PC-3 (cell line): Measurements from ENCODE around the gene DDX3X. TPM values are rescaled to one million over a fixed set of nuclear protein-coding genes. Genes with fewer than 3 reads are reported as not detected.
"Not testable (repeated sequence)": the region's sequence is repeated elsewhere in the genome, so short reads cannot be mapped to it uniquely, and the experiment has no call there.

Source experiments
- ATAC-seq: fragments of 200-7000 bp; cut with Tn5 transposase; 2 replicates; pipeline ENCODE4 v1.9.1; 2020; ENCODE audit warnings: mild to moderate bottlenecking, moderate library complexity
- BruUV-seq: library from RNA; stranded (reverse); fragments of 400-500 nt; replicated peaks from 2 replicates; lab custom pipeline; 2021; lab: Mats Ljungman, UMichigan
- CTCF ChIA-PET: fragments of 300-600 bp; sonication (Branson Sonifier 250); formaldehyde crosslinking; loops from one replicate; lab custom pipeline; 2022; ENCODE audit warnings: antibody characterized with exemption; lab: Charles Lee
- POLR2A ChIA-PET: fragments of 300-600 bp; sonication (Branson Sonifier 250); formaldehyde crosslinking; loops from one replicate; lab custom pipeline; 2022; ENCODE audit warnings: antibody characterized with exemption; ENCODE audit not compliant: unreplicated experiment; lab: Charles Lee
- DNase-seq: peaks from one replicate; pipeline ENCODE4 v3.0.0-alpha.2; 2015
- H2AFZ ChIP-seq: fragments of 300-600 bp; sonication (generic); 2 replicates; pipeline ENCODE4 v1.6.0; 2016; ENCODE audit warnings: antibody characterized with exemption, low read length
- H3F3A ChIP-seq: fragments of 300-600 bp; sonication (generic); one replicate; pipeline ENCODE4 v1.6.0; 2017; ENCODE audit warnings: antibody characterized with exemption, low read length, control low read depth, mild to moderate bottlenecking; ENCODE audit not compliant: unreplicated experiment
- H3K27ac ChIP-seq: fragments of 300-600 bp; sonication (generic); 2 replicates; pipeline ENCODE4 v1.5.1; 2016; ENCODE audit warnings: mild to moderate bottlenecking, low read length
- H3K27me3 ChIP-seq: fragments of 300-600 bp; sonication (generic); 2 replicates; pipeline ENCODE4 v1.6.1; 2016; ENCODE audit warnings: low read length, mixed read lengths
- H3K36me3 ChIP-seq: fragments of 300-600 bp; sonication (generic); 2 replicates; pipeline ENCODE4 v1.6.1; 2016; ENCODE audit warnings: low read depth, mixed run types, low read length, mixed read lengths
- H3K4me1 ChIP-seq: fragments of 300-600 bp; sonication (generic); 2 replicates; pipeline ENCODE4 v1.5.1; 2016; ENCODE audit warnings: low read length; ENCODE audit not compliant: insufficient read depth
- H3K4me2 ChIP-seq: fragments of 300-600 bp; sonication (generic); 2 replicates; pipeline ENCODE4 v1.6.0; 2016; ENCODE audit warnings: low read length
- H3K4me3 ChIP-seq: fragments of 300-600 bp; sonication (generic); 2 replicates; pipeline ENCODE4 v1.5.1; 2016; ENCODE audit warnings: mild to moderate bottlenecking, low read length, mixed read lengths
- H3K79me2 ChIP-seq: fragments of 300-600 bp; sonication (generic); 2 replicates; pipeline ENCODE4 v1.6.1; 2017; ENCODE audit warnings: low read length, mixed read lengths
- H3K9ac ChIP-seq: fragments of 300-600 bp; sonication (generic); 2 replicates; pipeline ENCODE4 v1.6.0; 2016; ENCODE audit warnings: mild to moderate bottlenecking, low read length
- H3K9me2 ChIP-seq: fragments of 300-600 bp; sonication (generic); replicated peaks from 2 replicates; pipeline ENCODE4 v1.6.1; 2016; ENCODE audit warnings: mixed run types, low read length, mixed read lengths
- H3K9me3 ChIP-seq: fragments of 300-600 bp; sonication (generic); 2 replicates; pipeline ENCODE4 v1.6.1; 2016; ENCODE audit warnings: low read length, mixed read lengths
- H4K20me1 ChIP-seq: fragments of 300-600 bp; sonication (generic); 2 replicates; pipeline ENCODE4 v1.6.1; 2016; ENCODE audit warnings: low read length, mixed read lengths
- EZH2 ChIP-seq: fragments of 300-600 bp; sonication (generic); IDR thresholded peaks from one replicate; pipeline ENCODE4 v1.6.1; 2017; ENCODE audit warnings: antibody characterized with exemption, mild to moderate bottlenecking, low read length; ENCODE audit not compliant: unreplicated experiment
- EZH2phosphoT487 ChIP-seq: fragments of 300-600 bp; sonication (generic); IDR thresholded peaks from 2 replicates; pipeline ENCODE4 v1.6.1; 2018; ENCODE audit warnings: mild to moderate bottlenecking, antibody characterized with exemption, low read length, borderline replicate concordance
- intact Hi-C: fragments of 100-400 bp; cut with micrococcal nuclease; formaldehyde crosslinking; loops from 2 replicates; pipeline ENCODE4 v1.9.0; 2023
- total RNA-seq: library from RNA; depleted of rRNA; stranded (reverse); fragments of >200 nt; gene quantifications from 2 replicates; pipeline ENCODE4 v1.2.3, GENCODE V29; 2014
- TF ChIP-seq, protein P1 (sequence below): fragments of 300-600 bp; sonication (generic); conservative IDR thresholded peaks from 2 replicates; pipeline ENCODE4 v1.5.1; 2017; ENCODE audit warnings: antibody characterized with exemption, low read depth, mild to moderate bottlenecking, low read length

DDX3X gene
- total RNA-seq, 1 experiment from 2014 or later: 185 TPM

DNA sequence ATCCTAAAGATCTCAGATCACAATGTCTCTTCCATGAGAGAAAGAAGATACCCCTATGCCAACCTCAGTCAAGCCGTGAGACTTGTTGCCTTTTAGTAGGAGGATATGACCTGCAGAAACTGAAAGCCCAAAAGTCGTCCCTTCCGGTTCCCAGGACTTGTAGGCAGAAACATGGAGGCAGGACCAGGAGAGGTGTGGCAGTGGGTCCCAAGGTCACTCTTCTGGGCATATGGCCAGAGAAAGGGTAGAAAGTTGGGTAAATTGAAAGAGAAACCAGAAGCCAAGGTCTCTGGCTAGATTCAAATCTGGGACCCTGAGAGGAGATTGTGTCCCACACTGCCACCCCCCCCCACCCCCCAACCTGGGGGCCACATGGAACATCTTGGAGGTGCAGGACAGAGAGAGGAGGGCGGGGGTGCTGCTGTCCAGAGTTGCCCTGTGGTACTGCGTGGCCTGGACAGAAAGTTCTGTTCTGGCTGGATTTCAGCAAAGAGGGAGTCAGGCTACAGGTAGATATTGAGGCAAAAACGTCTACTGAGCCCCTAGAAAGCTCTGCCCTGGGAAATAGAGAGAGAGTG, 55.4 kb downstream of the DDX3X start:
- Histone ChIP-seq H3K4me3 (no peak overlapping the region), H3F3A (no peaks in the 10 kb centered on the region), H3K9me3 (no peaks in the 10 kb centered on the region), H3K27ac (no peak overlapping the region), H4K20me1 (no peaks in the 10 kb centered on the region), H3K4me1 (peaks cover 19% of the 10 kb centered on the region), H3K79me2 (no peaks in the 10 kb centered on the region), H3K36me3 (no peaks in the 10 kb centered on the region), H3K9me2 (no peaks in the 10 kb centered on the region), H3K27me3 (no peaks in the 10 kb centered on the region), H2AFZ (no peak overlapping the region), H3K9ac (no peak overlapping the region), H3K4me2 (no peak overlapping the region)
- CTCF ChIA-PET: no interaction called here
- POLR2A ChIA-PET: no interaction called here
- intact Hi-C loops: no loop called here
- DNase-seq (no peak), ATAC-seq (no peak)
- TF ChIP-seq EZH2phosphoT487 (no peak), EZH2 (no peak)
- TF ChIP-seq, protein P1, sequence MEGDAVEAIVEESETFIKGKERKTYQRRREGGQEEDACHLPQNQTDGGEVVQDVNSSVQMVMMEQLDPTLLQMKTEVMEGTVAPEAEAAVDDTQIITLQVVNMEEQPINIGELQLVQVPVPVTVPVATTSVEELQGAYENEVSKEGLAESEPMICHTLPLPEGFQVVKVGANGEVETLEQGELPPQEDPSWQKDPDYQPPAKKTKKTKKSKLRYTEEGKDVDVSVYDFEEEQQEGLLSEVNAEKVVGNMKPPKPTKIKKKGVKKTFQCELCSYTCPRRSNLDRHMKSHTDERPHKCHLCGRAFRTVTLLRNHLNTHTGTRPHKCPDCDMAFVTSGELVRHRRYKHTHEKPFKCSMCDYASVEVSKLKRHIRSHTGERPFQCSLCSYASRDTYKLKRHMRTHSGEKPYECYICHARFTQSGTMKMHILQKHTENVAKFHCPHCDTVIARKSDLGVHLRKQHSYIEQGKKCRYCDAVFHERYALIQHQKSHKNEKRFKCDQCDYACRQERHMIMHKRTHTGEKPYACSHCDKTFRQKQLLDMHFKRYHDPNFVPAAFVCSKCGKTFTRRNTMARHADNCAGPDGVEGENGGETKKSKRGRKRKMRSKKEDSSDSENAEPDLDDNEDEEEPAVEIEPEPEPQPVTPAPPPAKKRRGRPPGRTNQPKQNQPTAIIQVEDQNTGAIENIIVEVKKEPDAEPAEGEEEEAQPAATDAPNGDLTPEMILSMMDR: no peak
- no TSS peak for BruUV-seq

- H3K4me1 ChIP-seq: peaks cover 17% of the 10 kb centered on the region
- H3K9ac ChIP-seq, POLR2A ChIA-PET, H3K79me2 ChIP-seq, H3K27ac ChIP-seq, H2AFZ ChIP-seq, H3K9me2 ChIP-seq, H3F3A ChIP-seq, intact Hi-C loops, BruUV-seq, H3K27me3 ChIP-seq, H3K4me3 ChIP-seq, H3K4me2 ChIP-seq, DNase-seq, H3K36me3 ChIP-seq, H4K20me1 ChIP-seq, CTCF ChIA-PET, ATAC-seq, H3K9me3 ChIP-seq: not testable (repeated sequence)
These were observed 56.6 kb downstream of the DDX3X start for GRCh38 chrX:41390576-41390975.

- ATAC-seq (no peak), DNase-seq (no peak)
- Histone ChIP-seq H3K36me3 (no peaks in the 10 kb centered on the region), H3F3A (no peaks in the 10 kb centered on the region), H3K9me3 (no peaks in the 10 kb centered on the region), H4K20me1 (no peaks in the 10 kb centered on the region), H3K4me2 (no peak overlapping the region), H3K4me1 (peaks cover 12% of the 10 kb centered on the region), H3K9me2 (no peaks in the 10 kb centered on the region), H3K27ac (no peak overlapping the region), H2AFZ (no peak overlapping the region), H3K79me2 (no peaks in the 10 kb centered on the region), H3K9ac (no peak overlapping the region), H3K27me3 (no peaks in the 10 kb centered on the region), H3K4me3 (no peak overlapping the region)
- no TSS peak for BruUV-seq
- intact Hi-C loops: no loop called here
- TF ChIP-seq EZH2 (no peak), EZH2phosphoT487 (no peak)
- TF ChIP-seq, protein P1: no peak
- ChIA-PET CTCF (no interaction called here), POLR2A (no interaction called here)
These were observed 57.6 kb downstream of the DDX3X start for GRCh38 chrX:41391606-41392005.
